ENCODE measurements around the gene GDF2. TPM values are rescaled to one million over a fixed set of nuclear protein-coding genes. Genes with fewer than 3 reads are reported as not detected.

The GDF2 gene
- total RNA-seq, 1 experiment from 2014 or later = not detected

GRCh38 chr10:47329855-47330254, 7.6 kb downstream of the GDF2 start:
- no peak overlapping the region for H3K4me3 ChIP-seq (ENCODE audit: insufficient read depth, low read depth, low read length)
- DNase-seq = no peak
- no peaks in the 10 kb centered on the region for H3K27me3 ChIP-seq (ENCODE audit: control insufficient read depth, insufficient read depth, low read length)
- no peaks in the 10 kb centered on the region for H3K36me3 ChIP-seq (replicated peaks; ENCODE audit: control insufficient read depth, insufficient read depth, low read length)

- no peaks in the 10 kb centered on the region for H3K27me3 ChIP-seq (ENCODE audit: control insufficient read depth, insufficient read depth, low read length)
- no peak for DNase-seq
- no peaks in the 10 kb centered on the region for H3K36me3 ChIP-seq (replicated peaks; ENCODE audit: control insufficient read depth, insufficient read depth, low read length)
- H3K4me3 ChIP-seq (ENCODE audit: insufficient read depth, low read depth, low read length) = no peak overlapping the region
These were observed 8.1 kb downstream of the GDF2 start for GRCh38 chr10:47330366-47330765.

GRCh38 chr10:47330804-47331203, 8.6 kb downstream of the GDF2 start:
- Histone ChIP-seq H3K27me3 (ENCODE audit: control insufficient read depth, insufficient read depth, low read length) (no peaks in the 10 kb centered on the region), H3K36me3 (replicated peaks; ENCODE audit: control insufficient read depth, insufficient read depth, low read length) (no peaks in the 10 kb centered on the region), H3K4me3 (ENCODE audit: insufficient read depth, low read depth, low read length) (no peak overlapping the region)
- DNase-seq = no peak

- no peaks in the 10 kb centered on the region for H3K27me3 ChIP-seq (ENCODE audit: control insufficient read depth, insufficient read depth, low read length)
- no peak overlapping the region for H3K4me3 ChIP-seq (ENCODE audit: insufficient read depth, low read depth, low read length)
- no peak for DNase-seq
- no peaks in the 10 kb centered on the region for H3K36me3 ChIP-seq (replicated peaks; ENCODE audit: control insufficient read depth, insufficient read depth, low read length)
These were observed 9.2 kb downstream of the GDF2 start for GRCh38 chr10:47331491-47331890.

GRCh38 chr10:47331954-47332353, 9.7 kb downstream of the GDF2 start:
- H3K27me3 ChIP-seq (ENCODE audit: control insufficient read depth, insufficient read depth, low read length) = no peaks in the 10 kb centered on the region
- no peak overlapping the region for H3K4me3 ChIP-seq (ENCODE audit: insufficient read depth, low read depth, low read length)
- H3K36me3 ChIP-seq (replicated peaks; ENCODE audit: control insufficient read depth, insufficient read depth, low read length) = no peaks in the 10 kb centered on the region
- DNase-seq = no peak

- Histone ChIP-seq H3K36me3 (replicated peaks; ENCODE audit: control insufficient read depth, insufficient read depth, low read length) (no peaks in the 10 kb centered on the region), H3K27me3 (ENCODE audit: control insufficient read depth, insufficient read depth, low read length) (no peaks in the 10 kb centered on the region), H3K4me3 (ENCODE audit: insufficient read depth, low read depth, low read length) (no peak overlapping the region)
- no peak for DNase-seq
These were observed 10.1 kb downstream of the GDF2 start for GRCh38 chr10:47332371-47332770.

GRCh38 chr10:47332946-47333345, 10.7 kb downstream of the GDF2 start:
- no peak for DNase-seq
- Histone ChIP-seq H3K4me3 (ENCODE audit: insufficient read depth, low read depth, low read length) (no peak overlapping the region), H3K36me3 (replicated peaks; ENCODE audit: control insufficient read depth, insufficient read depth, low read length) (no peaks in the 10 kb centered on the region)

GRCh38 chr10:47333532-47333931, 11.3 kb downstream of the GDF2 start:
- no peaks in the 10 kb centered on the region for H3K27me3 ChIP-seq (ENCODE audit: control insufficient read depth, insufficient read depth, low read length)
- no peak for DNase-seq
- no peaks in the 10 kb centered on the region for H3K36me3 ChIP-seq (replicated peaks; ENCODE audit: control insufficient read depth, insufficient read depth, low read length)
- no peak overlapping the region for H3K4me3 ChIP-seq (ENCODE audit: insufficient read depth, low read depth, low read length)

More at GRCh38 chr10:47332946-47333345, 10.7 kb downstream of the GDF2 start:
- H3K27me3 ChIP-seq (ENCODE audit: control insufficient read depth, insufficient read depth, low read length) = no peaks in the 10 kb centered on the region

GRCh38 chr10:47334466-47335295, 12.4 kb downstream of the GDF2 start:
- Histone ChIP-seq H3K36me3 (replicated peaks; ENCODE audit: control insufficient read depth, insufficient read depth, low read length) (no peaks in the 10 kb centered on the region), H3K4me3 (ENCODE audit: insufficient read depth, low read depth, low read length) (no peak overlapping the region)

GRCh38 chr10:47335906-47336305, 13.7 kb downstream of the GDF2 start:
- H3K4me3 ChIP-seq (ENCODE audit: insufficient read depth, low read depth, low read length) = no peak overlapping the region
- no peak for DNase-seq

More at GRCh38 chr10:47334466-47335295, 12.4 kb downstream of the GDF2 start:
- no peaks in the 10 kb centered on the region for H3K27me3 ChIP-seq (ENCODE audit: control insufficient read depth, insufficient read depth, low read length)
- DNase-seq = no peak

GRCh38 chr10:47336387-47337134, 14.3 kb downstream of the GDF2 start:
- Histone ChIP-seq H3K27me3 (ENCODE audit: control insufficient read depth, insufficient read depth, low read length) (no peaks in the 10 kb centered on the region), H3K36me3 (replicated peaks; ENCODE audit: control insufficient read depth, insufficient read depth, low read length) (no peaks in the 10 kb centered on the region), H3K4me3 (ENCODE audit: insufficient read depth, low read depth, low read length) (no peak overlapping the region)
- DNase-seq = no peak

More at GRCh38 chr10:47335906-47336305, 13.7 kb downstream of the GDF2 start:
- Histone ChIP-seq H3K36me3 (replicated peaks; ENCODE audit: control insufficient read depth, insufficient read depth, low read length) (no peaks in the 10 kb centered on the region), H3K27me3 (ENCODE audit: control insufficient read depth, insufficient read depth, low read length) (no peaks in the 10 kb centered on the region)

- no peaks in the 10 kb centered on the region for H3K36me3 ChIP-seq (replicated peaks; ENCODE audit: control insufficient read depth, insufficient read depth, low read length)
- no peak overlapping the region for H3K4me3 ChIP-seq (ENCODE audit: insufficient read depth, low read depth, low read length)
- no peaks in the 10 kb centered on the region for H3K27me3 ChIP-seq (ENCODE audit: control insufficient read depth, insufficient read depth, low read length)
- no peak for DNase-seq
These were observed 15.1 kb downstream of the GDF2 start for GRCh38 chr10:47337310-47337709.

- no peaks in the 10 kb centered on the region for H3K36me3 ChIP-seq (replicated peaks; ENCODE audit: control insufficient read depth, insufficient read depth, low read length)
These were observed 17.0 kb downstream of the GDF2 start for GRCh38 chr10:47339186-47339735.

GRCh38 chr10:47339759-47340607, 17.7 kb downstream of the GDF2 start:
- no peaks in the 10 kb centered on the region for H3K27me3 ChIP-seq (ENCODE audit: control insufficient read depth, insufficient read depth, low read length)
- no peaks in the 10 kb centered on the region for H3K36me3 ChIP-seq (replicated peaks; ENCODE audit: control insufficient read depth, insufficient read depth, low read length)
- DNase-seq = no peak
- no peak overlapping the region for H3K4me3 ChIP-seq (ENCODE audit: insufficient read depth, low read depth, low read length)

More at GRCh38 chr10:47339186-47339735, 17.0 kb downstream of the GDF2 start:
- H3K27me3 ChIP-seq (ENCODE audit: control insufficient read depth, insufficient read depth, low read length) = no peaks in the 10 kb centered on the region
- no peak for DNase-seq
- no peak overlapping the region for H3K4me3 ChIP-seq (ENCODE audit: insufficient read depth, low read depth, low read length)
